Progenitor cell of endocrine pancreas (in vitro differentiated cells): Measurements from ENCODE around the gene HLA-DMA. TPM values are rescaled to one million over a fixed set of nuclear protein-coding genes. Genes with fewer than 3 reads are reported as not detected.

Experiments
- DNase-seq: peaks from one replicate; pipeline ENCODE4 v3.0.0; 2021; ENCODE audit warnings: low spot score; ENCODE audit not compliant: unreplicated experiment
- H3K27ac Mint-ChIP-seq: 2 replicates; pipeline ENCODE4 v1.8.0; 2021; ENCODE audit warnings: mild to moderate bottlenecking, moderate library complexity, mixed read lengths
- H3K27me3 Mint-ChIP-seq: 2 replicates; pipeline ENCODE4 v1.8.0; 2021; ENCODE audit warnings: mixed read lengths
- H3K36me3 Mint-ChIP-seq: 2 replicates; pipeline ENCODE4 v1.8.0; 2022; ENCODE audit warnings: mixed read lengths; ENCODE audit not compliant: insufficient read depth
- H3K4me1 Mint-ChIP-seq: 2 replicates; pipeline ENCODE4 v1.8.0; 2021; ENCODE audit warnings: low read depth, mixed read lengths
- H3K4me3 Mint-ChIP-seq: 2 replicates; pipeline ENCODE4 v1.8.0; 2021; ENCODE audit warnings: low read depth, mild to moderate bottlenecking, moderate library complexity, mixed read lengths
- H3K9me3 Mint-ChIP-seq: 2 replicates; pipeline ENCODE4 v1.8.0; 2021; ENCODE audit warnings: low read depth, mixed read lengths
- total RNA-seq: library from RNA; stranded (reverse); gene quantifications from 2 replicates; pipeline ENCODE4 v1.2.1, GENCODE V29; 2021
- TF ChIP-seq, protein P1 (sequence below): fragments of 200-600 bp; sonication (generic); IDR thresholded peaks from one replicate; pipeline ENCODE4 v1.5.0; 2021; ENCODE audit warnings: antibody characterized with exemption, mild to moderate bottlenecking; ENCODE audit not compliant: unreplicated experiment

Gene HLA-DMA
- total RNA-seq, 1 donor from 2014 or later: 3.4 TPM

DNA sequence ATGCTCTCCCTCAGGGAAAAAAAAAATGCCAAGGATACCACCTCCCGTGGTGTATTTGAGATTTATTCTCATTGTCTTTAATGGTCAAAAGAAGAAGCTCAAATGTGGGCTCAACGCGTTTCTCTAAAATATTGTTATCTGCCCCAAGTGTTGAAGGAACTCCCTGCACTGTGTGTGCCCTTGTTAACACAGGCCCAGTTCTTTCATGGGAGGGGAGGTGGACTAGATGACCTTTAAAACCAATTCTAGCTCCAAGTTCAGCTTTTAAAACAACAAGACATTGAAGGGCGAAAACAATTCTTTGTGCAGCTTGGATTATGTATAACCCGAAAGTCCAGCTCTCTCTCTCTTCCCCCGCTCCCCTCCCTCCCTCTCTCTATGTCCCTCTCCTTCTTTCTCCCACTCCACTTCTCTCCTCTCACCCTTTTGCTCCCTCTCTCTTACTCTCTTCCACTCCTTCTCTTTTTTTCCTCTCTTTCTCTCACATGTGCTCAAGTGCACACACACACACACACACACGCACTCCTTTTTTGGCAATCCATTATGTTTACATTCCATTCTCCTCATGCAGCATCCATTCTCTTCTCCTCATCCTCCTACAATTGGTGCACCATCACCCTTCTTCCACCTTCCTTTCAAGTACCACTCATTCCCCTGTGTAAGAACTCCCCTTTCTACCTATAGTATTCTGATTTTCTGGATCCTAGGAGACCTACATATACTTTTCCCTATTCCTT is 20.6 kb downstream of the HLA-DMA start:
- no peak for DNase-seq
- H3K36me3 Mint-ChIP-seq: no peaks in the 10 kb centered on the region
- H3K4me3 Mint-ChIP-seq: no peak overlapping the region

DNA sequence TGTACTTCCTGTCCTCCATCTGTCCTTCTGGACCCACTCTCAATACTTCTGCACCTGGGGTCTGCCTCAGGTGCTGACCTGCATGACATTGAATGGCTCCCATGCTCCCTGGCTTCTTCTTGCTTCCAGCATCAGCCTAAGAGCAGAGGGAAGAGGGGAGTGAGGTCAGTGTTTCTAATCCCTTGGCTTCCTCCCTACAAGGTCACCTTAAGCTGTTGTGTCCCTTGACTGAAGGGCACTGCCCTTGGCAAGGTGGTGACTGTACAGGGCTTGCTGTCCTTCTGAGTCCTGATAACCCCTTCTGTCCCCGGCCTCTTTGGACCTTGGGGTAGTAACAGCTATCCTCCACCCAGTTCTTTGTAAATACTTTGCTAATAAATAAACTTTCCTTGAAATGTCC is 21.7 kb downstream of the HLA-DMA start:
- Mint-ChIP-seq H3K4me1 (no peaks in the 10 kb centered on the region), H3K4me3 (no peak overlapping the region), H3K9me3 (no peaks in the 10 kb centered on the region), H3K27me3 (peaks cover 57% of the 10 kb centered on the region), H3K27ac (no peak overlapping the region), H3K36me3 (no peaks in the 10 kb centered on the region)
- no peak for DNase-seq
- TF ChIP-seq, protein P1, sequence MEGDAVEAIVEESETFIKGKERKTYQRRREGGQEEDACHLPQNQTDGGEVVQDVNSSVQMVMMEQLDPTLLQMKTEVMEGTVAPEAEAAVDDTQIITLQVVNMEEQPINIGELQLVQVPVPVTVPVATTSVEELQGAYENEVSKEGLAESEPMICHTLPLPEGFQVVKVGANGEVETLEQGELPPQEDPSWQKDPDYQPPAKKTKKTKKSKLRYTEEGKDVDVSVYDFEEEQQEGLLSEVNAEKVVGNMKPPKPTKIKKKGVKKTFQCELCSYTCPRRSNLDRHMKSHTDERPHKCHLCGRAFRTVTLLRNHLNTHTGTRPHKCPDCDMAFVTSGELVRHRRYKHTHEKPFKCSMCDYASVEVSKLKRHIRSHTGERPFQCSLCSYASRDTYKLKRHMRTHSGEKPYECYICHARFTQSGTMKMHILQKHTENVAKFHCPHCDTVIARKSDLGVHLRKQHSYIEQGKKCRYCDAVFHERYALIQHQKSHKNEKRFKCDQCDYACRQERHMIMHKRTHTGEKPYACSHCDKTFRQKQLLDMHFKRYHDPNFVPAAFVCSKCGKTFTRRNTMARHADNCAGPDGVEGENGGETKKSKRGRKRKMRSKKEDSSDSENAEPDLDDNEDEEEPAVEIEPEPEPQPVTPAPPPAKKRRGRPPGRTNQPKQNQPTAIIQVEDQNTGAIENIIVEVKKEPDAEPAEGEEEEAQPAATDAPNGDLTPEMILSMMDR: no peak

More for the DNA sequence above, 20.6 kb downstream of the HLA-DMA start:
- TF ChIP-seq, protein P1: no peak
- Mint-ChIP-seq H3K27me3 (peaks cover 68% of the 10 kb centered on the region), H3K9me3 (no peaks in the 10 kb centered on the region), H3K27ac (no peak overlapping the region), H3K4me1 (no peaks in the 10 kb centered on the region)

DNA sequence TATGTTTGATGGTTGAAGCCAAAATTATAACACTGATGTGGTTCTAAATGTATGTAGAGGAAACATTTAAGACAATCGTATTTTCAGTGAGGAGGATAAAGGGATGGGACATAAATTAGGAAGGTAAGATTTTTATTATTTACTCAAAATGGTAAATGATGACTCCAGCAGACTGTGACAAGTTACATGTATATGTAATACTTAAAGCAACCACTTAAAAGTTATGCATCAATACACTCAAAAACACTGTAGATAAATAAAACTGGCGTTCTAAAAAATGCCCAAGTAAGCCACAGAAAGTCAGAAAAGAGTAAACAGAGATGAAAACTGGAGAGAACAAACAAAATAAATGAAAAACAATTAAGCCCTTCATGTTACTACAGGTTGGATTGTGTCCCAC is 30.8 kb downstream of the HLA-DMA start:
- Mint-ChIP-seq H3K4me3 (no peak overlapping the region), H3K36me3 (no peaks in the 10 kb centered on the region), H3K9me3 (no peaks in the 10 kb centered on the region), H3K27ac (no peak overlapping the region), H3K27me3 (peaks cover 5% of the 10 kb centered on the region), H3K4me1 (peaks cover 18% of the 10 kb centered on the region)
- DNase-seq: no peak
- TF ChIP-seq, protein P1: no peak

DNA sequence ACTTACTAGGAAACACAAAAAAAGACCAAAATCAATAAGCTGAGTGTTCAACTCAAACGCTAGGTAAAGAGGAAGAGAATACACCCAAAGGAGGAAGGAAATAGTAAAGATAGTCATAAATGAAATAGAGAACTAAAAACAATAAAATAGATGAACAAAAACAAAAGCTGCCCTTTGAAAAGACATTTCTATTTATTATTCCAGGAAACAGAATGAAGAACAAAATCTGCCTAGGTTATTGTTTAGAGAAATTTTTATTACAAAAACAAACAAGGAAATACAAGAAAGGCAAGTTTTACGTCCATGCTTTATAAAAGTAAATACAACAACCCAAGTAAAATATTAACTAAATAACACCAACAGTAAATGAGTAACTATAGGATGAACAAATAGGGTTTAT is 32.2 kb downstream of the HLA-DMA start:
- peaks cover 10% of the 10 kb centered on the region for H3K27me3 Mint-ChIP-seq
- H3K27ac Mint-ChIP-seq: no peak overlapping the region
- H3K4me1 Mint-ChIP-seq: peaks cover 18% of the 10 kb centered on the region
- no peak for DNase-seq
- no peaks in the 10 kb centered on the region for H3K36me3 Mint-ChIP-seq
- H3K9me3 Mint-ChIP-seq: no peaks in the 10 kb centered on the region
- TF ChIP-seq, protein P1: no peak
- H3K4me3 Mint-ChIP-seq: no peak overlapping the region

DNA sequence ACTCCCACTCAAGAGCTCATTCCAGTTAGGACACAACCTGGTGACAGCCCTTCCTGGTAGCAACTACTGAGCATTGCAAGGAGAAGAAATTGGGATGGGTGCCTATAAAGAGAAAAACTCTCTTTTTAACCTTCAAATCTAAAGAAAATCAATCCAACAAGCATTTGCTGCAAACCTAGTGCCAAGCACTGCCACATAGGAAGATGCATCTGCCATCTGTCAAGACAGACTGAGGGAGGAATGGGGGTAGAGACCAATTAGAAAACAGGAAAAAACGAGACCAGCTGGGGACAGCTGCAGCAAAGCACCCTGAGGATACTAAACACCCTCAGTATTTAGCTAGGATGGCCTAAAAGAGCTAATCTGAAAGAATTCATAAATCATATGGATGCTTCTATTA is 39.9 kb downstream of the HLA-DMA start:
- no peak overlapping the region for H3K27ac Mint-ChIP-seq
- H3K36me3 Mint-ChIP-seq: no peaks in the 10 kb centered on the region
- no peak overlapping the region for H3K4me3 Mint-ChIP-seq
- H3K27me3 Mint-ChIP-seq: peaks cover 34% of the 10 kb centered on the region
- TF ChIP-seq, protein P1: no peak
- H3K9me3 Mint-ChIP-seq: no peaks in the 10 kb centered on the region
- peaks cover 1% of the 10 kb centered on the region for H3K4me1 Mint-ChIP-seq
- DNase-seq: no peak
